GM21367 (cell line): ENCODE measurements around the gene SIRT7.
"Not testable (repeated sequence)": the region's sequence is repeated elsewhere in the genome, so short reads cannot be mapped to it uniquely, and the experiment has no call there.

ENCODE experiments used
- ATAC-seq: cut with Tn5 transposase; IDR thresholded peaks from one replicate; pipeline ENCODE4 v1.9.1; 2021; ENCODE audit not compliant: unreplicated experiment

The SIRT7 gene

DNA sequence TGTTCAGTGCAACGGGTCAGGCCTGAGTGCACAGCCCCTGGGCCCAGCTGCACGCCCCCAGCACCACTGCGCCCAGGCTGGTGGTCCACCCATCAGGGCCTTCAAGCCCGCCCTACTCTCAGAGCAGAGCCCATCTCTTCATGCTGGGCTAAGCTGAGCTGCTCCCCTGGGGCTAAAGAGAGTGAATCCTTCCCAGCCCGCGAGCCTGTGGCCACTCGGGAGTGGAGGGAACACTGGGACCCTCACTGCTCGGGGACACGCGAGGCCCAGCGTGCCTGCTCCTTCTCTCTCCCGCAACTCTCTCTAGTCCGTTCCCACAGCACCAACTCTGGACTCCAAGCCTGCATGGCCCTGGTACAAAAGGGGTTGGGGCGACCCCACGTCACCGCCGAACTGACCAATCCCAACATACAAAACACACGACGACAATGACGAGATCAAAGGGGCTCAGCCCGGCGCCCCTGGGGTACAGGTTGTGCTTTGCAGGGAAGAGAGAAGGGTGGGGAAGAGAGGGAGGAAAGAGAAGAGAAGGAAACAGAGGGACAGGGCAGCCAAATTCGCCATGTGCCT lies 4.1 kb upstream of the SIRT7 start:
- no peak for ATAC-seq

DNA sequence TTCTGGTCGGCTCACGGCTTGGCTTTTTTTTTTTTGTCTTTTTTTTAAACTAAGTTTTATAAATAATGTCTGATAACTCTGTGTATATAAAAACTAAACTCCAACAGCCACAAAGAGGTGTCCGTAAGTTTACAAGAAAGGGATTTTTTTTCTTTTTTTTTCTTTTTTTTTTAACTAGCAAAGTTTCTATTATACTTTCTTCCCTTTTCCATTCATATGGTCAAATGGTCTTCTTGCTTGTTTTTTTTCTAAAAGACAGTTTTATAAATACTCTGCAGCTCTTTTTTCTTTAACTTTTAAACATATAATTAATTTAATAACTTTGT lies 3.5 kb upstream of the SIRT7 start:
- no peak for ATAC-seq

GRCh38 chr17:81920612-81921536 lies 2.9 kb upstream of the SIRT7 start:
- ATAC-seq: no peak

DNA sequence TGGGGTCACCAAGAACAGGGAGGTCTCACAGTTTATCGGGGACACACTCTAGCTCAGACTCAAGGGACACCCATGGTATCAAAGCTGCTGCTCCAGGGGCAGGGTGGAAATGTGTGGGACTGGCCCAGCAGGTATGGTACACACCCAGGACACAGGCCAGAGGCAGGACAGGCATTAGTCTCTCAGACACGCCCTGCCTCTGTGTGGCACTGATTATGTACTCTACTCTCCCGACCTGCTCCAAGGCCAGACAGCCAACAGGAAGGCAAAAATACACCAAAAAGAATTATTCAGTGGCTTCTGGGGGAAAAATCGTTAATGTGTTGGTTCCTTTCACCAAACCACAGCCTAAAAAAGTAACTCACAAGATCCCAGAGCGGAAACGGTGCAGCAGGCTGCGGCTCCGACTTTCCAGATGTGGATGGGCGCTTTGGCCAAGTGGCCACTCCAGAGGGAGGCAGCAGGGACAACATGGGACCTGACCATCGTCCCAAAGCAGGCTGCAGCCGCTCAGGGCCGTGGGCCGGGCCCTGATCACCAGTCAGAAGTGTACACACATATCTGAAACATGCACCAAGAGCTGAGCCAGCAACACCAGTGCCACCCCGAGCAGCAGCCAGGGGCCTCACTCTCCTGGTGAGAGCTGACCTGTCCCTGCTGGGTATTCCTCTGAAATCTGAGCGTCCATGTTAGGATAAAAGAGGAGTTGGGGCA lies 1.0 kb upstream of the SIRT7 start:
- ATAC-seq: no peak

- not testable (repeated sequence) for ATAC-seq
Observed at GRCh38 chr17:81918333-81918669, 325 bp upstream of the SIRT7 start.

- ATAC-seq: no peak
Observed at GRCh38 chr17:81916234-81917001, 1.6 kb downstream of the SIRT7 start.

- ATAC-seq: no peak
Observed at GRCh38 chr17:81915331-81915730, 2.6 kb downstream of the SIRT7 start.

DNA sequence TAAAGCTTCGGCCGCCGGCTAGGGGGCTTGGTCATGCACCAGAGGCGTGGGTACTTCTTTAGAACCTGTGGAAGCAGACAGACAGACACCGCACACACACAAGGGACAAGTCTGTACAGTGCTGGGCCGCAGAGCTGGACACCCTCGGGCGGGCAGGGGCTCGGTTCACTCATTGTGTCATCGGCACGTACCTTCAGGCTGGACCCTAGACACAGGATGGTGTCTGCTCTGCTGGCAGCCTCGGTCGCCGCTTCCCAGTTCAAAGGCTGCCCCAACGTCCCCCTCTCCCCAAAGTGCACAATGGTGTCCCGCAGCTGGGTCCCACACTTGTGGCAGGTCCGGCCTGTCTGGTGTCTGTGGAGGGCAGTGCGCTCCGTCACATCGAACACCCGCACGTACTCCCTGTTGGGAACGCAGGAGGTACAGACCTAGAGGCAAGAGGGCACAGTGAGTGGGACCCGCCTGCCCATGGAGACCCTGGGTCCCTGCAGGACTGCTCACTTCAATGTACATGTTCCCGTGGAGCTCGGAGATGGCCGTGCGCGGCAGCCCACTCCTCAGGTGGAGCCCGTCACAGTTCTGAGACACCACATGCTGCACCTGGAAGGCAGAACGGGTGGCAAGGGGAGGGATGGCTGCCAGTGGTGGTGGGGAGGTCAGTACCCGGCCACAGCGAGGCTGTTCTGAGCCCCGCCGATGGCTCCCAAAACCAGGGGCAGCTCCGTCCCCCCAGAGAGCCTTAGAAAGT lies 3.7 kb downstream of the SIRT7 start:
- no peak for ATAC-seq

DNA sequence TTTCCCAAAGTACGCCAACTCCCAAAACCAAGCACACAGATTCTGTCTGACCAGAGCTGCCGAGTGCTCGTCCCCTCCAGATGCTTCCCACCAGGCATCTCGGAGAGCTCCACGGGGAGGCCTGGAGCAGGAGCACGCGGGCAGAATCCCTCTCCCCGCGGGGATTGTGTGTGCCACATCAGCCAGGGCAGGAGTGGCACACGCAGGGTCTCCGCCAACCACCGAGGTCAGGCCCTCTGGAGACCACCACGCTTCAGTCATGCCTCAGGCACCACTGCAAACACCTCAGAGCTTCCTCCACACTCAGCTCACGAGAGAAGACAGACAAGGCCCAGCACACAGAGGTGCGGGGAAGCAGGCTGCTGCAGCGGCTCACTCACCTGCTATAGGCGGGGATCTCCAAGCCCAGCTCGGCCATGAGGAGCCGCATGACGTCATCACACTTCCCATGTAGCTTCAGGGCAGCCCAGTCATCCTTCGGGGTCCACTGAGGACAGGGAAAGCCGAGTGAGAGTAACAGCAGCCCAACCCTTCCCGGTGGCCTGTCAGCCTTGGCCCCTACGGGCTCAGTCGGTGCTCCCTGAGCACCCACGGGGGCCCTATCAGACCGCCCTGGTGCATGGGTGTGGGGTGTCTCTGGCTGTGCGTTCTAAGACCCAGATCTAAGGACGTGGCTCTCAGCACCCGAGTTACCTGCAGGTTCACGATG lies 4.4 kb downstream of the SIRT7 start:
- no peak for ATAC-seq

DNA sequence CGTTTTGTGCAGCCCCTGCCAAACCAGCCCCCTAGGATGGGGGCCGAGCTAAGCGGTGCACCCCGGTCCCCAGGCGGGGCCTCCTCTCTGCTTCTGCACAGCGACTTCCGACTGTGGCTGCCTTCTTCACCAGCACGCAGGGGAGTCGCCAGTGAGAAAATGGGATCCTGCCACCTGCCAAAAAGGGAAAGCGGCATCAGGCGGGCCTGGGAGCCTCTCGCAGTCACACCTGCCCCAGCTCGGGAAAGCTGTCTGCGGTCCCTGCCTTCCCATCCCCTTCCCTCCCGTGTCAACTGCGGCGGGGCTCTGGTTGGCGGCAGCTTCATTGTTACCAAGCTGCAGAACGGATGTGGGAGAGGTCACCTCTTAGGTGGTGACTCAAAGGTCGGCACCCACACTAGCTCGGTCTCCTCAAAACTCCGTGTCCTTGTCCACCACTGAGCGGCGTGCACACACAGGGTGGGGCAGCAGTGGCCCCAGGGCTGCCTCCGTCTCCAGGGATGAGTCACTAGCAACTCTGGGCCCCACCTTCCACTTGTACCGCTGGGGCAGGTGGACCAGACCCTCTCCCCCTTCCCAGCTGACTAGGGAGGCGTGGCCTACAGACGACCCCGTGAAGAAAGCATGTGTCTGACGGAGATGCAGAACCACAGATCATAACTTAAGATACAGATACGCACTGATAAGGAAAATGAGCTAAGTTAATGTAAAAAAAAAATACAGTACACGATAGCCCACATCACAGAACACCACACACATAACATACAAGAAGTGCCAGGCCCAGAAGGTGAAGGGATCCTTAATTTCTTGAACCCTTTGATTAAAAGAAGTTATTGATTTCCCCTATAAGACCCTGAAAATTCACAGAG lies 5.3 kb downstream of the SIRT7 start:
- ATAC-seq: no peak

- no peak for ATAC-seq
Observed at GRCh38 chr17:81911969-81912368, 6.0 kb downstream of the SIRT7 start.

GRCh38 chr17:81911277-81911961 lies 6.6 kb downstream of the SIRT7 start, which contains the start of gene PCYT2:
Gene PCYT2, minus strand, starts transcription at chr17:81911399. Its CDS starts 44 bp downstream, at chr17:81911355.
- peak; percentile 56 for ATAC-seq

GRCh38 chr17:81910840-81911276 lies 7.1 kb downstream of the SIRT7 start:
- ATAC-seq: no peak

DNA sequence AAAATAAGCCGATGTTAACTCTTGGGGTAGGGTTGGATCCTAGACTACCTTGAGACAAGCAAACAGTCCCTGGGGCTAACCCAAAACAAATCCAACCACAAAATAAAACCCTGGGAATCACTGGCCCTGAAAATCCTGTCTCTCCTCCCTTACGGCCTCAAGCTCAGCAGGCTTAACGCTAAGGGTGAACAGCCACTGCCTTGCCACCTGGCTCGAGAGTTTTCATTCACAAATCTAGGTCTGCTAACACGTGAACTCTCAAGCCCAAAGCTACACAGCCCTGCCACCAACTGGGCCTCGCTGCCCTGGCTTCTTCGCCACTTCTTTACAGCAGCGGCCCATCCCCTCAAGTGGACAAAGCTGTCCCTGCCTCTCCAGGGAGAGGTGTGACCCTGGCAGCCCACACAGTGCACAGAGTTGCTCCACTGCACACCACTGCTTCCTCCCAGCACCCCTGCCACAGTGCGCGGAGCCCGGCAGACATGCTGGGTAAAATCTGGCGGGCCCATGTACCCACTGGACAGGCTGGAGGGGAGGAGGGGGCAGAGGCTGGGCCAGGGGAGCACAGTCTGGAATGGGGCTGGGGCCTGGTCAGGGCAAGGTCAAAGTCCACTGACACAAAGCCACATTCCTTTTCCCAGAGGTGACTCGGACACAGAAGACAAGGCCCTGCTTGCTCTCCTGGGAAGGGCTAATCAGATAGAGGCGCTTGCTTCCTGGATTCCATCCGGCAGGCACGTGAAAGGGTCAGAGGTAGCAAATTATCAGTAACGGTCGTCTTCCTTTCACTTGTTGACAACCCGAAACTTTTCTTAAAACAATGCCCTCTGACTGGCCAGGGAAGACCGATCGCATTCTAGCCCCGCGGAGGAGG lies 7.8 kb downstream of the SIRT7 start:
- no peak for ATAC-seq

GRCh38 chr17:81909231-81909630 lies 8.7 kb downstream of the SIRT7 start:
- ATAC-seq: no peak

- ATAC-seq: no peak
Observed at GRCh38 chr17:81908793-81909192, 9.2 kb downstream of the SIRT7 start.
